Lung microvascular endothelial cell (primary cell): ENCODE data around the gene NRP1. TPM values are rescaled to one million over a fixed set of nuclear protein-coding genes. Genes with fewer than 3 reads are reported as not detected.

Experiments
- DNase-seq, 2 donors: peaks; one replicate each; pipeline versions ENCODE4 v3.0.0 to v3.0.0-alpha.2; 2010; ENCODE audit warnings: low read depth in 2 of 2
- total RNA-seq: library from RNA; depleted of rRNA; stranded (reverse); fragments of >200 nt; gene quantifications from 2 replicates; pipeline ENCODE4 v1.2.1, GENCODE V29; 2014

NRP1 gene
- total RNA-seq, 1 donor from 2014 or later: 6.5 TPM

- DNase-seq: no peak
These were observed 144.1 kb downstream of the NRP1 start for GRCh38 chr10:33190406-33190805.

- DNase-seq: no peak
These were observed 144.7 kb downstream of the NRP1 start for GRCh38 chr10:33189808-33190207.

GRCh38 chr10:33189363-33189762, 145.1 kb downstream of the NRP1 start:
- no peak for DNase-seq

GRCh38 chr10:33187427-33187999, 147.0 kb downstream of the NRP1 start:
- no peak for DNase-seq

- DNase-seq: no peak
These were observed 148.3 kb downstream of the NRP1 start for GRCh38 chr10:33186150-33186549.

GRCh38 chr10:33183655-33184054, 150.8 kb downstream of the NRP1 start:
- DNase-seq: no peak

- DNase-seq: no peak
These were observed 153.5 kb downstream of the NRP1 start for GRCh38 chr10:33180921-33181320.

- DNase-seq: no peak
These were observed 154.1 kb downstream of the NRP1 start for GRCh38 chr10:33180390-33180789.

GRCh38 chr10:33179067-33179466, 155.4 kb downstream of the NRP1 start:
- DNase-seq: no peak

- DNase-seq: no peak
These were observed 156.3 kb downstream of the NRP1 start for GRCh38 chr10:33178026-33178755.

- no peak for DNase-seq
These were observed 157.8 kb downstream of the NRP1 start for GRCh38 chr10:33176688-33177087.

GRCh38 chr10:33174674-33175434, 159.6 kb downstream of the NRP1 start:
- peak in 1 of 2 donors; percentile 20 for DNase-seq

- no peak for DNase-seq
These were observed 168.6 kb downstream of the NRP1 start for GRCh38 chr10:33165911-33166310.

GRCh38 chr10:33164060-33164709, 170.3 kb downstream of the NRP1 start:
- peak; percentile 19 to 66 for DNase-seq

GRCh38 chr10:33162248-33162575, 172.3 kb downstream of the NRP1 start:
- DNase-seq: no peak

GRCh38 chr10:33161550-33162247, 172.8 kb downstream of the NRP1 start:
- no peak for DNase-seq

GRCh38 chr10:33160151-33160550, 174.3 kb downstream of the NRP1 start:
- DNase-seq: no peak

GRCh38 chr10:33157103-33157502, 177.4 kb downstream of the NRP1 start:
- peak in 1 of 2 donors; percentile 69 for DNase-seq

GRCh38 chr10:33155720-33156638, 178.5 kb downstream of the NRP1 start:
- peak; percentile 9 to 59 for DNase-seq

- no peak for DNase-seq
These were observed 179.9 kb downstream of the NRP1 start for GRCh38 chr10:33154590-33154989.

- DNase-seq: no peak
These were observed 180.5 kb downstream of the NRP1 start for GRCh38 chr10:33153968-33154327.
